Osteocyte (in vitro differentiated cells): Measurements from ENCODE around the gene SIPA1L3. TPM values are rescaled to one million over a fixed set of nuclear protein-coding genes. Genes with fewer than 3 reads are reported as not detected.

Source experiments
- DNase-seq: peaks from one replicate; pipeline ENCODE4 v3.0.0; 2021; ENCODE audit warnings: mixed read lengths; ENCODE audit not compliant: unreplicated experiment; ENCODE audit errors: extremely low spot score
- H3K27ac Mint-ChIP-seq: one replicate; pipeline ENCODE4 v1.8.0; 2021; ENCODE audit warnings: mild to moderate bottlenecking, mixed read lengths; ENCODE audit not compliant: unreplicated experiment
- H3K27me3 Mint-ChIP-seq: one replicate; pipeline ENCODE4 v1.8.0; 2021; ENCODE audit warnings: mixed read lengths; ENCODE audit not compliant: unreplicated experiment
- H3K36me3 Mint-ChIP-seq: one replicate; pipeline ENCODE4 v1.8.0; 2021; ENCODE audit warnings: mixed read lengths; ENCODE audit not compliant: unreplicated experiment
- H3K4me1 Mint-ChIP-seq: one replicate; pipeline ENCODE4 v1.8.0; 2021; ENCODE audit warnings: mixed read lengths; ENCODE audit not compliant: unreplicated experiment
- H3K4me3 Mint-ChIP-seq: one replicate; pipeline ENCODE4 v1.8.0; 2021; ENCODE audit warnings: mild to moderate bottlenecking, moderate library complexity, mixed read lengths; ENCODE audit not compliant: unreplicated experiment
- H3K9me3 Mint-ChIP-seq: one replicate; pipeline ENCODE4 v1.8.0; 2021; ENCODE audit warnings: mixed read lengths; ENCODE audit not compliant: unreplicated experiment
- CTCF ChIP-seq: fragments of 200-600 bp; sonication (generic); IDR thresholded peaks from 2 replicates; pipeline ENCODE4 v1.5.0; 2021; ENCODE audit warnings: antibody characterized with exemption, mild to moderate bottlenecking, moderate library complexity
- total RNA-seq: library from RNA; stranded (reverse); gene quantifications from 2 replicates; pipeline ENCODE4 v1.2.1, GENCODE V29; 2021

The SIPA1L3 gene
- total RNA-seq, 1 donor from 2014 or later, result 27.1 TPM

- TF ChIP-seq CTCF, result no peak
- Mint-ChIP-seq H3K27me3 (no peaks in the 10 kb centered on the region), H3K4me3 (no peak overlapping the region), H3K9me3 (no peaks in the 10 kb centered on the region), H3K27ac (no peak overlapping the region), H3K36me3 (no peaks in the 10 kb centered on the region), H3K4me1 (peaks cover 21% of the 10 kb centered on the region)
- DNase-seq, result no peak
Observed at GRCh38 chr19:37986048-37986750, 79.2 kb downstream of the SIPA1L3 start.

GRCh38 chr19:37987356-37988332 lies 80.6 kb downstream of the SIPA1L3 start:
- Mint-ChIP-seq H3K27ac (no peak overlapping the region), H3K4me3 (no peak overlapping the region)

GRCh38 chr19:37988758-37989635 lies 82.0 kb downstream of the SIPA1L3 start:
- Mint-ChIP-seq H3K4me1 (peaks cover 21% of the 10 kb centered on the region), H3K36me3 (no peaks in the 10 kb centered on the region), H3K9me3 (no peaks in the 10 kb centered on the region), H3K27me3 (no peaks in the 10 kb centered on the region), H3K4me3 (no peak overlapping the region), H3K27ac (peak overlapping the region; percentile 82)
- no peak for DNase-seq
- TF ChIP-seq CTCF, result no peak

More at GRCh38 chr19:37987356-37988332, 80.6 kb downstream of the SIPA1L3 start:
- H3K36me3 Mint-ChIP-seq, result no peaks in the 10 kb centered on the region
- no peak for DNase-seq
- TF ChIP-seq CTCF, result no peak
- no peaks in the 10 kb centered on the region for H3K9me3 Mint-ChIP-seq
- H3K4me1 Mint-ChIP-seq, result peaks cover 21% of the 10 kb centered on the region
- H3K27me3 Mint-ChIP-seq, result no peaks in the 10 kb centered on the region

- Mint-ChIP-seq H3K4me3 (no peak overlapping the region), H3K27me3 (no peaks in the 10 kb centered on the region), H3K36me3 (no peaks in the 10 kb centered on the region), H3K4me1 (peaks cover 21% of the 10 kb centered on the region), H3K27ac (no peak overlapping the region), H3K9me3 (no peaks in the 10 kb centered on the region)
- no peak for TF ChIP-seq CTCF
- DNase-seq, result no peak
Observed at GRCh38 chr19:37989855-37990254, 82.8 kb downstream of the SIPA1L3 start.
